IgD-negative memory B cell (primary cell): ENCODE measurements around the gene LRRC4C. TPM values are rescaled to one million over a fixed set of nuclear protein-coding genes. Genes with fewer than 3 reads are reported as not detected.

Experiments used
- H3K27ac Mint-ChIP-seq, 3 donors: one replicate each; pipeline ENCODE4 v1.8.0; 2020 to 2022; ENCODE audit warnings: mild to moderate bottlenecking in 3 of 3, mixed read lengths in 3 of 3, moderate library complexity in 1 of 3
- H3K27me3 Mint-ChIP-seq: one replicate; pipeline ENCODE4 v1.8.0; 2021; ENCODE audit warnings: mixed read lengths
- H3K36me3 Mint-ChIP-seq: one replicate; pipeline ENCODE4 v1.8.0; 2020; ENCODE audit warnings: mild to moderate bottlenecking, mixed read lengths
- H3K4me1 Mint-ChIP-seq, 3 donors: one replicate each; pipeline ENCODE4 v1.8.0; 2020 to 2022; ENCODE audit warnings: mixed read lengths in 3 of 3, mild to moderate bottlenecking in 1 of 3
- H3K4me3 Mint-ChIP-seq, 4 donors: one replicate each; pipeline ENCODE4 v1.8.0; 2020 to 2022; ENCODE audit warnings: mild to moderate bottlenecking in 4 of 4, mixed read lengths in 4 of 4, moderate library complexity in 3 of 4
- H3K9me3 Mint-ChIP-seq, 3 donors: one replicate each; pipeline ENCODE4 v1.8.0; 2020 to 2021; ENCODE audit warnings: mixed read lengths in 3 of 3, mild to moderate bottlenecking in 1 of 3
- polyA plus RNA-seq: library from polyadenylated mRNA; unstranded; fragments of 300-500 nt; fragmentation: Illumina TruSeq; gene quantifications from one replicate; pipeline ENCODE4 v1.2.3, GENCODE V29; 2021

The LRRC4C gene
- polyA plus RNA-seq, 1 donor from 2014 or later, result not detected

GRCh38 chr11:40323241-40323640 lies 1136.2 kb downstream of the LRRC4C start:
- no peak overlapping the region for H3K4me3 Mint-ChIP-seq
- H3K27me3 Mint-ChIP-seq, result no peaks in the 10 kb centered on the region
- no peaks in the 10 kb centered on the region for H3K4me1 Mint-ChIP-seq
- peaks cover 3 to 5% (median 3%) of the 10 kb centered on the region in 3 donors for H3K9me3 Mint-ChIP-seq
- no peaks in the 10 kb centered on the region for H3K36me3 Mint-ChIP-seq
- H3K27ac Mint-ChIP-seq, result no peak overlapping the region

- Mint-ChIP-seq H3K9me3 (peaks cover 0 to 5% (median 3%) of the 10 kb centered on the region in 3 donors), H3K4me3 (no peak overlapping the region), H3K4me1 (no peaks in the 10 kb centered on the region), H3K36me3 (no peaks in the 10 kb centered on the region), H3K27ac (no peak overlapping the region), H3K27me3 (no peaks in the 10 kb centered on the region)
Observed at GRCh38 chr11:40321537-40321936, 1137.9 kb downstream of the LRRC4C start.

- Mint-ChIP-seq H3K9me3 (peaks cover 0 to 1% (median 0%) of the 10 kb centered on the region in 3 donors), H3K27ac (no peak overlapping the region), H3K27me3 (no peaks in the 10 kb centered on the region), H3K4me3 (no peak overlapping the region), H3K4me1 (no peaks in the 10 kb centered on the region), H3K36me3 (no peaks in the 10 kb centered on the region)
Observed at GRCh38 chr11:40316171-40316570, 1143.3 kb downstream of the LRRC4C start.

- Mint-ChIP-seq H3K27ac (no peak overlapping the region), H3K9me3 (peaks cover 0 to 1% (median 0%) of the 10 kb centered on the region in 3 donors), H3K4me1 (no peaks in the 10 kb centered on the region), H3K27me3 (no peaks in the 10 kb centered on the region), H3K4me3 (no peak overlapping the region), H3K36me3 (no peaks in the 10 kb centered on the region)
Observed at GRCh38 chr11:40315122-40315521, 1144.3 kb downstream of the LRRC4C start.

- Mint-ChIP-seq H3K36me3 (no peaks in the 10 kb centered on the region), H3K4me1 (no peaks in the 10 kb centered on the region), H3K9me3 (peaks cover 0 to 1% (median 0%) of the 10 kb centered on the region in 3 donors), H3K4me3 (no peak overlapping the region), H3K27me3 (no peaks in the 10 kb centered on the region), H3K27ac (no peak overlapping the region)
Observed at GRCh38 chr11:40314327-40314726, 1145.1 kb downstream of the LRRC4C start.

GRCh38 chr11:40306938-40307548 lies 1152.4 kb downstream of the LRRC4C start:
- no peaks in the 10 kb centered on the region for H3K4me1 Mint-ChIP-seq
- no peak overlapping the region for H3K4me3 Mint-ChIP-seq
- H3K27me3 Mint-ChIP-seq, result no peaks in the 10 kb centered on the region
- H3K36me3 Mint-ChIP-seq, result no peaks in the 10 kb centered on the region
- H3K9me3 Mint-ChIP-seq, result no peaks in the 10 kb centered on the region
- H3K27ac Mint-ChIP-seq, result no peak overlapping the region

GRCh38 chr11:40302669-40303068 lies 1156.8 kb downstream of the LRRC4C start:
- peaks cover 0 to 2% (median 0%) of the 10 kb centered on the region in 3 donors for H3K9me3 Mint-ChIP-seq
- no peaks in the 10 kb centered on the region for H3K27me3 Mint-ChIP-seq
- H3K27ac Mint-ChIP-seq, result no peak overlapping the region
- H3K4me1 Mint-ChIP-seq, result no peaks in the 10 kb centered on the region
- H3K36me3 Mint-ChIP-seq, result no peaks in the 10 kb centered on the region
- no peak overlapping the region for H3K4me3 Mint-ChIP-seq

GRCh38 chr11:40295466-40295865 lies 1164.0 kb downstream of the LRRC4C start:
- Mint-ChIP-seq H3K4me1 (peaks cover 0 to 2% (median 0%) of the 10 kb centered on the region in 3 donors), H3K27ac (no peak overlapping the region), H3K27me3 (peaks cover 16% of the 10 kb centered on the region), H3K36me3 (peaks cover 1% of the 10 kb centered on the region), H3K4me3 (no peak overlapping the region), H3K9me3 (peaks cover 0 to 2% (median 0%) of the 10 kb centered on the region in 3 donors)

GRCh38 chr11:40294741-40295140 lies 1164.7 kb downstream of the LRRC4C start:
- H3K27ac Mint-ChIP-seq, result no peak overlapping the region
- H3K9me3 Mint-ChIP-seq, result peaks cover 0 to 2% (median 0%) of the 10 kb centered on the region in 3 donors
- H3K4me1 Mint-ChIP-seq, result peaks cover 0 to 2% (median 0%) of the 10 kb centered on the region in 3 donors
- no peak overlapping the region for H3K4me3 Mint-ChIP-seq
- H3K27me3 Mint-ChIP-seq, result peaks cover 16% of the 10 kb centered on the region
- peaks cover 1% of the 10 kb centered on the region for H3K36me3 Mint-ChIP-seq

GRCh38 chr11:40294349-40294735 lies 1165.1 kb downstream of the LRRC4C start:
- H3K4me1 Mint-ChIP-seq, result peaks cover 0 to 2% (median 0%) of the 10 kb centered on the region in 3 donors
- H3K27me3 Mint-ChIP-seq, result peaks cover 16% of the 10 kb centered on the region
- no peak overlapping the region for H3K27ac Mint-ChIP-seq
- H3K36me3 Mint-ChIP-seq, result peaks cover 1% of the 10 kb centered on the region
- no peaks in the 10 kb centered on the region for H3K9me3 Mint-ChIP-seq
- H3K4me3 Mint-ChIP-seq, result no peak overlapping the region

- peaks cover 1% of the 10 kb centered on the region for H3K36me3 Mint-ChIP-seq
- H3K4me3 Mint-ChIP-seq, result peak overlapping the region in 3 of 4 donors; percentile 22 to 49 (median 38)
- peaks cover 0 to 2% (median 0%) of the 10 kb centered on the region in 3 donors for H3K4me1 Mint-ChIP-seq
- H3K27me3 Mint-ChIP-seq, result peaks cover 16% of the 10 kb centered on the region
- H3K27ac Mint-ChIP-seq, result no peak overlapping the region
- no peaks in the 10 kb centered on the region for H3K9me3 Mint-ChIP-seq
Observed at GRCh38 chr11:40293655-40294348, 1165.7 kb downstream of the LRRC4C start.

GRCh38 chr11:40292721-40293508 lies 1166.5 kb downstream of the LRRC4C start:
- peaks cover 1% of the 10 kb centered on the region for H3K36me3 Mint-ChIP-seq
- peak overlapping the region in 1 of 4 donors; percentile 23 for H3K4me3 Mint-ChIP-seq
- H3K27ac Mint-ChIP-seq, result no peak overlapping the region

GRCh38 chr11:40291741-40292140 lies 1167.7 kb downstream of the LRRC4C start:
- Mint-ChIP-seq H3K9me3 (no peaks in the 10 kb centered on the region), H3K4me3 (no peak overlapping the region), H3K27me3 (peaks cover 16% of the 10 kb centered on the region), H3K27ac (no peak overlapping the region), H3K4me1 (peaks cover 0 to 2% (median 0%) of the 10 kb centered on the region in 3 donors), H3K36me3 (peaks cover 1% of the 10 kb centered on the region)

More at GRCh38 chr11:40292721-40293508, 1166.5 kb downstream of the LRRC4C start:
- H3K4me1 Mint-ChIP-seq, result peaks cover 0 to 2% (median 0%) of the 10 kb centered on the region in 3 donors
- H3K27me3 Mint-ChIP-seq, result peaks cover 16% of the 10 kb centered on the region
- no peaks in the 10 kb centered on the region for H3K9me3 Mint-ChIP-seq

GRCh38 chr11:40291329-40291728 lies 1168.1 kb downstream of the LRRC4C start:
- no peak overlapping the region for H3K27ac Mint-ChIP-seq
- no peak overlapping the region for H3K4me3 Mint-ChIP-seq
- peaks cover 16% of the 10 kb centered on the region for H3K27me3 Mint-ChIP-seq

GRCh38 chr11:40290171-40290631 lies 1169.3 kb downstream of the LRRC4C start:
- H3K9me3 Mint-ChIP-seq, result no peaks in the 10 kb centered on the region
- peaks cover 16% of the 10 kb centered on the region for H3K27me3 Mint-ChIP-seq
- no peak overlapping the region for H3K4me3 Mint-ChIP-seq
- H3K36me3 Mint-ChIP-seq, result peaks cover 1% of the 10 kb centered on the region
- H3K27ac Mint-ChIP-seq, result no peak overlapping the region
- H3K4me1 Mint-ChIP-seq, result peaks cover 0 to 2% (median 0%) of the 10 kb centered on the region in 3 donors

More at GRCh38 chr11:40291329-40291728, 1168.1 kb downstream of the LRRC4C start:
- Mint-ChIP-seq H3K9me3 (no peaks in the 10 kb centered on the region), H3K4me1 (peaks cover 0 to 2% (median 0%) of the 10 kb centered on the region in 3 donors), H3K36me3 (peaks cover 1% of the 10 kb centered on the region)
